GM12878 (cell line): ENCODE data around the gene NMRK1. TPM values are rescaled to one million over a fixed set of nuclear protein-coding genes. Genes with fewer than 3 reads are reported as not detected.

ENCODE experiments used
- BHLHE40 ChIP-seq, 2 experiments: fragments of 450-650 bp in 1 of 2; IDR thresholded peaks; 2 replicates each; pipeline ENCODE4 v1.6.1; 2011 to 2017; ENCODE audit warnings: low read depth in 2 of 2, borderline replicate concordance in 1 of 2, improper control_type of control experiment in 1 of 2, low read length in 1 of 2, mild to moderate bottlenecking in 1 of 2
- CEBPZ ChIP-seq: fragments of 150-350 bp; IDR thresholded peaks from 2 replicates; pipeline ENCODE4 v1.6.1; 2016; ENCODE audit warnings: low read depth, low read length
- ESRRA ChIP-seq: IDR thresholded peaks from 2 replicates; pipeline ENCODE4 v1.6.1; 2012; ENCODE audit warnings: mild to moderate bottlenecking, low read length, improper control_type of control experiment
- GATAD2B ChIP-seq: fragments of 450-650 bp; conservative IDR thresholded peaks from 2 replicates; pipeline ENCODE4 v1.6.1; 2017; ENCODE audit warnings: low read depth, mild to moderate bottlenecking, moderate library complexity
- IKZF2 ChIP-seq, 2 experiments: fragments of 450-650 bp; IDR thresholded peaks; 2 replicates each; pipeline ENCODE4 v1.6.1; 2017; ENCODE audit warnings: mild to moderate bottlenecking in 2 of 2, moderate library complexity in 2 of 2
- JUND ChIP-seq: IDR thresholded peaks from 2 replicates; pipeline ENCODE4 v1.6.1; 2012; ENCODE audit warnings: low read depth, mild to moderate bottlenecking, low read length, improper control_type of control experiment, moderate library complexity
- MTA2 ChIP-seq: fragments of 450-650 bp; IDR thresholded peaks from 2 replicates; pipeline ENCODE4 v1.6.1; 2016; ENCODE audit warnings: low read depth, mild to moderate bottlenecking, moderate library complexity
- NFYA ChIP-seq: IDR thresholded peaks from 2 replicates; pipeline ENCODE4 v1.6.1; 2011; ENCODE audit warnings: low read depth, mild to moderate bottlenecking, low read length, improper control_type of control experiment, borderline replicate concordance
- RUNX3 ChIP-seq: IDR thresholded peaks from 2 replicates; pipeline ENCODE4 v1.6.1; 2012; ENCODE audit warnings: low read length, inconsistent platforms
- SIX5 ChIP-seq: IDR thresholded peaks from 2 replicates; pipeline ENCODE4 v1.6.1; 2011; ENCODE audit warnings: mild to moderate bottlenecking, low read depth, low read length, moderate library complexity; ENCODE audit not compliant: severe bottlenecking
- SPI1 ChIP-seq: IDR thresholded peaks from 2 replicates; pipeline ENCODE4 v1.6.1; 2011; ENCODE audit warnings: low read depth, mild to moderate bottlenecking, low read length, moderate library complexity, borderline replicate concordance; ENCODE audit not compliant: insufficient read depth
- SRF ChIP-seq, 2 experiments: IDR thresholded peaks; 2 replicates each; pipeline ENCODE4 v1.6.1; 2011; ENCODE audit warnings: low read depth in 2 of 2, low read length in 2 of 2, mild to moderate bottlenecking in 1 of 2, moderate library complexity in 1 of 2
- TBL1XR1 ChIP-seq: IDR thresholded peaks from 2 replicates; pipeline ENCODE4 v1.6.1; 2012; ENCODE audit warnings: low read depth, low read length, improper control_type of control experiment
- TCF3 ChIP-seq: IDR thresholded peaks from 2 replicates; pipeline ENCODE4 v1.6.1; 2012; ENCODE audit warnings: low read depth, mild to moderate bottlenecking, low read length, borderline replicate concordance; ENCODE audit not compliant: insufficient read depth
- polyA plus RNA-seq, 11 experiments: library from polyadenylated mRNA; depleted of rRNA in 4 of 11; unstranded in 6 of 11; stranded (reverse) in 5 of 11; fragments of >200 nt; fragmentation: Nextera tagmentation in 4 of 11; fragmentation: Illumina TruSeq in 1 of 11; extraction: Ambion mirVana in 4 of 11; extraction: Trizol in 1 of 11; gene quantifications; 1 replicate in 1 of 11; 2 replicates in 10 of 11; pipeline versions ENCODE4 v1.2.1 to v1.2.3, GENCODE V29; 2011 to 2016; ENCODE audit warnings: inconsistent platforms in 2 of 11, missing spikeins in 2 of 11, low read depth in 1 of 11
- total RNA-seq, 4 experiments: library from RNA; depleted of rRNA in 3 of 4; stranded (reverse); fragments of >200 nt in 3 of 4; fragmentation: Illumina TruSeq in 1 of 4; extraction: Trizol in 1 of 4; gene quantifications; 2 replicates each; pipeline versions ENCODE4 v1.2.1 to v1.2.3, GENCODE V29; 2013 to 2021
- TF ChIP-seq, protein P1 (sequence below): fragments of 450-650 bp; IDR thresholded peaks from 2 replicates; pipeline ENCODE4 v1.6.1; 2016; ENCODE audit warnings: mild to moderate bottlenecking
- TF ChIP-seq, protein P2 (sequence below): fragments of 450-650 bp; IDR thresholded peaks from 2 replicates; pipeline ENCODE4 v1.6.1; 2017; ENCODE audit warnings: antibody characterized with exemption, mild to moderate bottlenecking, moderate library complexity
- TF ChIP-seq, protein P3 (sequence below): fragments of 450-650 bp; conservative IDR thresholded peaks from 2 replicates; pipeline ENCODE4 v1.6.1; 2017; ENCODE audit warnings: mild to moderate bottlenecking, moderate library complexity
- TF ChIP-seq, protein P4 (sequence below): IDR thresholded peaks from 2 replicates; pipeline ENCODE4 v1.6.1; 2011; ENCODE audit warnings: borderline replicate concordance, low read depth, mild to moderate bottlenecking, moderate library complexity, mixed read lengths, low read length; ENCODE audit not compliant: insufficient read depth; ENCODE audit errors: extremely low read length

The NMRK1 gene
- total and polyA plus RNA-seq, 10 of the 15 experiments (the other 5 are each of a cell fraction or from before 2014, with no cell fraction given): 8.4 to 17.2 (median 12.1) TPM

DNA sequence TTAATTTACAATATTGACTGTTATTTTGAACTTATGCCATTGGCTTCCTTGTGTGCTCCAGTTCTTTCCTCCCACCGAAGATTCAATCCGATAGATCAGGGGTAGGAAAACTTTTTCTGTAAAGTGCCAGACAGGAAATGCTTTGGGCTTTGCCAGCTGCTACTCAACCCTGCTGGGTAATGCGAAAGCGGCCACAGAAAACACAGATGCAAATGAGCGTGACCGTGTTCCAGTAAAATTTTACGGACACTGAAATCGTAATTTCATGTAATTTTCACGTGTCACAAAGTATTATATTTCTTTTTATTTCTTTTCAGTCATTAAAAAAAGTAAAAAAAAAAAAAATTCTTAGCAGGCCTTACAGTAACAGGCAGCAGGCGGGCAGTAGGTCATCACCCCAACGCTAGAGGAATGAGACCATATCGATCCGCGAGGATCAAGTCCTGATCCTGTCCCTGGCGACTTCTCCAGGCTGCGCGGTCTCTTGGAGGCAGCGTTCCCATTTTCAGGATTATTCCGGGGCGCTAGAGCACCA lies 599 bp downstream of the NMRK1 start (continued):
- TF ChIP-seq, protein P1, sequence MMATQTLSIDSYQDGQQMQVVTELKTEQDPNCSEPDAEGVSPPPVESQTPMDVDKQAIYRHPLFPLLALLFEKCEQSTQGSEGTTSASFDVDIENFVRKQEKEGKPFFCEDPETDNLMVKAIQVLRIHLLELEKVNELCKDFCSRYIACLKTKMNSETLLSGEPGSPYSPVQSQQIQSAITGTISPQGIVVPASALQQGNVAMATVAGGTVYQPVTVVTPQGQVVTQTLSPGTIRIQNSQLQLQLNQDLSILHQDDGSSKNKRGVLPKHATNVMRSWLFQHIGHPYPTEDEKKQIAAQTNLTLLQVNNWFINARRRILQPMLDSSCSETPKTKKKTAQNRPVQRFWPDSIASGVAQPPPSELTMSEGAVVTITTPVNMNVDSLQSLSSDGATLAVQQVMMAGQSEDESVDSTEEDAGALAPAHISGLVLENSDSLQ: peak; percentile 77
- TF ChIP-seq, protein P2, sequence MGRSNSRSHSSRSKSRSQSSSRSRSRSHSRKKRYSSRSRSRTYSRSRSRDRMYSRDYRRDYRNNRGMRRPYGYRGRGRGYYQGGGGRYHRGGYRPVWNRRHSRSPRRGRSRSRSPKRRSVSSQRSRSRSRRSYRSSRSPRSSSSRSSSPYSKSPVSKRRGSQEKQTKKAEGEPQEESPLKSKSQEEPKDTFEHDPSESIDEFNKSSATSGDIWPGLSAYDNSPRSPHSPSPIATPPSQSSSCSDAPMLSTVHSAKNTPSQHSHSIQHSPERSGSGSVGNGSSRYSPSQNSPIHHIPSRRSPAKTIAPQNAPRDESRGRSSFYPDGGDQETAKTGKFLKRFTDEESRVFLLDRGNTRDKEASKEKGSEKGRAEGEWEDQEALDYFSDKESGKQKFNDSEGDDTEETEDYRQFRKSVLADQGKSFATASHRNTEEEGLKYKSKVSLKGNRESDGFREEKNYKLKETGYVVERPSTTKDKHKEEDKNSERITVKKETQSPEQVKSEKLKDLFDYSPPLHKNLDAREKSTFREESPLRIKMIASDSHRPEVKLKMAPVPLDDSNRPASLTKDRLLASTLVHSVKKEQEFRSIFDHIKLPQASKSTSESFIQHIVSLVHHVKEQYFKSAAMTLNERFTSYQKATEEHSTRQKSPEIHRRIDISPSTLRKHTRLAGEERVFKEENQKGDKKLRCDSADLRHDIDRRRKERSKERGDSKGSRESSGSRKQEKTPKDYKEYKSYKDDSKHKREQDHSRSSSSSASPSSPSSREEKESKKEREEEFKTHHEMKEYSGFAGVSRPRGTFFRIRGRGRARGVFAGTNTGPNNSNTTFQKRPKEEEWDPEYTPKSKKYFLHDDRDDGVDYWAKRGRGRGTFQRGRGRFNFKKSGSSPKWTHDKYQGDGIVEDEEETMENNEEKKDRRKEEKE: no peak
- no peak for TF ChIP-seq SPI1
- TF ChIP-seq ESRRA: no peak
- no peak for TF ChIP-seq SRF (IDR thresholded peaks at IDR 0.05; ENCODE audit: low read depth in 2 of 2, low read length in 2 of 2)
- peak; percentile 66 for TF ChIP-seq RUNX3
- no peak for TF ChIP-seq CEBPZ
- TF ChIP-seq MTA2: 0 out of 2 replicates have a peak, but pooled peaks have one; percentile 32
- no peak for TF ChIP-seq NFYA
- no peak for TF ChIP-seq GATAD2B
- no peak for TF ChIP-seq JUND
- TF ChIP-seq SIX5: no peak
- TF ChIP-seq, protein P3, sequence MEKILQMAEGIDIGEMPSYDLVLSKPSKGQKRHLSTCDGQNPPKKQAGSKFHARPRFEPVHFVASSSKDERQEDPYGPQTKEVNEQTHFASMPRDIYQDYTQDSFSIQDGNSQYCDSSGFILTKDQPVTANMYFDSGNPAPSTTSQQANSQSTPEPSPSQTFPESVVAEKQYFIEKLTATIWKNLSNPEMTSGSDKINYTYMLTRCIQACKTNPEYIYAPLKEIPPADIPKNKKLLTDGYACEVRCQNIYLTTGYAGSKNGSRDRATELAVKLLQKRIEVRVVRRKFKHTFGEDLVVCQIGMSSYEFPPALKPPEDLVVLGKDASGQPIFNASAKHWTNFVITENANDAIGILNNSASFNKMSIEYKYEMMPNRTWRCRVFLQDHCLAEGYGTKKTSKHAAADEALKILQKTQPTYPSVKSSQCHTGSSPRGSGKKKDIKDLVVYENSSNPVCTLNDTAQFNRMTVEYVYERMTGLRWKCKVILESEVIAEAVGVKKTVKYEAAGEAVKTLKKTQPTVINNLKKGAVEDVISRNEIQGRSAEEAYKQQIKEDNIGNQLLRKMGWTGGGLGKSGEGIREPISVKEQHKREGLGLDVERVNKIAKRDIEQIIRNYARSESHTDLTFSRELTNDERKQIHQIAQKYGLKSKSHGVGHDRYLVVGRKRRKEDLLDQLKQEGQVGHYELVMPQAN: 0 out of 2 replicates have a peak, but pooled peaks have one; percentile 29
- TF ChIP-seq, protein P4, sequence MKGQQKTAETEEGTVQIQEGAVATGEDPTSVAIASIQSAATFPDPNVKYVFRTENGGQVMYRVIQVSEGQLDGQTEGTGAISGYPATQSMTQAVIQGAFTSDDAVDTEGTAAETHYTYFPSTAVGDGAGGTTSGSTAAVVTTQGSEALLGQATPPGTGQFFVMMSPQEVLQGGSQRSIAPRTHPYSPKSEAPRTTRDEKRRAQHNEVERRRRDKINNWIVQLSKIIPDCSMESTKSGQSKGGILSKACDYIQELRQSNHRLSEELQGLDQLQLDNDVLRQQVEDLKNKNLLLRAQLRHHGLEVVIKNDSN: no peak
- no peak; a peak in 1 of 4 replicates for TF ChIP-seq BHLHE40 (IDR thresholded peaks at IDR 0.05; ENCODE audit: borderline replicate concordance in 1 of 2, low read depth in 2 of 2, low read length in 1 of 2)
- TF ChIP-seq TBL1XR1: no peak
- TF ChIP-seq IKZF2 (IDR thresholded peaks at IDR 0.05): peak; percentile 69
- peak; percentile 76; the same call in 1 of the 2 replicates for TF ChIP-seq TCF3
